Chondrocyte (in vitro differentiated cells): Measurements from ENCODE around the gene ZNF423. TPM values are rescaled to one million over a fixed set of nuclear protein-coding genes. Genes with fewer than 3 reads are reported as not detected.

ENCODE experiments used
- DNase-seq: peaks from one replicate; pipeline ENCODE4 v3.0.0; 2021; ENCODE audit warnings: mixed read lengths, low spot score
- H3K27ac Mint-ChIP-seq: one replicate; pipeline ENCODE4 v1.8.0; 2021; ENCODE audit warnings: mild to moderate bottlenecking, moderate library complexity, mixed read lengths; ENCODE audit not compliant: unreplicated experiment
- H3K27me3 Mint-ChIP-seq: 2 replicates; pipeline ENCODE4 v1.8.0; 2021; ENCODE audit warnings: low read depth, mixed read lengths
- H3K36me3 Mint-ChIP-seq: 2 replicates; pipeline ENCODE4 v1.8.0; 2021; ENCODE audit warnings: low read depth, mixed read lengths
- H3K4me1 Mint-ChIP-seq: 2 replicates; pipeline ENCODE4 v1.8.0; 2021; ENCODE audit warnings: low read depth, mild to moderate bottlenecking, mixed read lengths
- H3K4me3 Mint-ChIP-seq: one replicate; pipeline ENCODE4 v1.8.0; 2021; ENCODE audit warnings: mild to moderate bottlenecking, moderate library complexity, mixed read lengths; ENCODE audit not compliant: unreplicated experiment
- H3K9me3 Mint-ChIP-seq: 2 replicates; pipeline ENCODE4 v1.8.0; 2021; ENCODE audit warnings: low read depth, mixed read lengths
- total RNA-seq: library from RNA; stranded (reverse); gene quantifications from 3 replicates; pipeline ENCODE4 v1.2.1, GENCODE V29; 2021
- TF ChIP-seq, protein P1 (sequence below): fragments of 200-600 bp; sonication (generic); IDR thresholded peaks from 2 replicates; pipeline ENCODE4 v1.5.0; 2021; ENCODE audit warnings: antibody characterized with exemption, mild to moderate bottlenecking, moderate library complexity

ZNF423 gene
- total RNA-seq, 1 donor from 2014 or later: 4.7 TPM

DNA sequence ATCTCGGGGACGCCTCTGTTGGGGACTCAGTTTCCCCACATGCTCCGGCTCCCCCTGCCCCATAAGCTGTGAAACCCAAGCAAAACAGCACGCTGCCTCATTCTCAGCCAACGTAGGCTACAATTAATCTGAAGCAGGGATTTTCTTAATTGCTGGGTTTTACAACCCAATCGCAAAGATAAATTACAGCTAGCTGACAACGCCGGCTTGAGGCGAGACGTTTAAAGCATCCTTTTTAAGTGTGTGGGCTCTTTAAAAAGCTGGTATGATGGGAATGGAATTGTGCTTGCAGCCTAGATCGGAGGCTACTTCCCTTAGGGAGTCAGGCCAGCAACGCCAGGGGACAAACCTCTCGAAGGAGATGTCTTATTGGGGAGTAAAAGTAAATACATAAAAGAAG, 185.3 kb downstream of the ZNF423 start:
- Mint-ChIP-seq H3K4me1 (no peaks in the 10 kb centered on the region), H3K4me3 (no peak overlapping the region), H3K9me3 (no peaks in the 10 kb centered on the region), H3K27ac (no peak overlapping the region), H3K27me3 (no peaks in the 10 kb centered on the region), H3K36me3 (no peaks in the 10 kb centered on the region)
- DNase-seq: no peak
- TF ChIP-seq, protein P1, sequence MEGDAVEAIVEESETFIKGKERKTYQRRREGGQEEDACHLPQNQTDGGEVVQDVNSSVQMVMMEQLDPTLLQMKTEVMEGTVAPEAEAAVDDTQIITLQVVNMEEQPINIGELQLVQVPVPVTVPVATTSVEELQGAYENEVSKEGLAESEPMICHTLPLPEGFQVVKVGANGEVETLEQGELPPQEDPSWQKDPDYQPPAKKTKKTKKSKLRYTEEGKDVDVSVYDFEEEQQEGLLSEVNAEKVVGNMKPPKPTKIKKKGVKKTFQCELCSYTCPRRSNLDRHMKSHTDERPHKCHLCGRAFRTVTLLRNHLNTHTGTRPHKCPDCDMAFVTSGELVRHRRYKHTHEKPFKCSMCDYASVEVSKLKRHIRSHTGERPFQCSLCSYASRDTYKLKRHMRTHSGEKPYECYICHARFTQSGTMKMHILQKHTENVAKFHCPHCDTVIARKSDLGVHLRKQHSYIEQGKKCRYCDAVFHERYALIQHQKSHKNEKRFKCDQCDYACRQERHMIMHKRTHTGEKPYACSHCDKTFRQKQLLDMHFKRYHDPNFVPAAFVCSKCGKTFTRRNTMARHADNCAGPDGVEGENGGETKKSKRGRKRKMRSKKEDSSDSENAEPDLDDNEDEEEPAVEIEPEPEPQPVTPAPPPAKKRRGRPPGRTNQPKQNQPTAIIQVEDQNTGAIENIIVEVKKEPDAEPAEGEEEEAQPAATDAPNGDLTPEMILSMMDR: no peak

GRCh38 chr16:49665482-49666230, 190.3 kb downstream of the ZNF423 start:
- TF ChIP-seq, protein P1: no peak
- no peak overlapping the region for H3K4me3 Mint-ChIP-seq
- peaks cover 20% of the 10 kb centered on the region for H3K4me1 Mint-ChIP-seq
- H3K9me3 Mint-ChIP-seq: no peaks in the 10 kb centered on the region
- no peak overlapping the region for H3K27ac Mint-ChIP-seq
- no peak for DNase-seq
- no peaks in the 10 kb centered on the region for H3K27me3 Mint-ChIP-seq
- H3K36me3 Mint-ChIP-seq: no peaks in the 10 kb centered on the region

- no peaks in the 10 kb centered on the region for H3K9me3 Mint-ChIP-seq
- no peak for DNase-seq
- peak overlapping the region; percentile 27 for H3K27ac Mint-ChIP-seq
- no peaks in the 10 kb centered on the region for H3K36me3 Mint-ChIP-seq
- H3K4me3 Mint-ChIP-seq: no peak overlapping the region
- H3K4me1 Mint-ChIP-seq: peaks cover 20% of the 10 kb centered on the region
- H3K27me3 Mint-ChIP-seq: no peaks in the 10 kb centered on the region
- TF ChIP-seq, protein P1: no peak
These were observed 191.4 kb downstream of the ZNF423 start for GRCh38 chr16:49664221-49665215.

DNA sequence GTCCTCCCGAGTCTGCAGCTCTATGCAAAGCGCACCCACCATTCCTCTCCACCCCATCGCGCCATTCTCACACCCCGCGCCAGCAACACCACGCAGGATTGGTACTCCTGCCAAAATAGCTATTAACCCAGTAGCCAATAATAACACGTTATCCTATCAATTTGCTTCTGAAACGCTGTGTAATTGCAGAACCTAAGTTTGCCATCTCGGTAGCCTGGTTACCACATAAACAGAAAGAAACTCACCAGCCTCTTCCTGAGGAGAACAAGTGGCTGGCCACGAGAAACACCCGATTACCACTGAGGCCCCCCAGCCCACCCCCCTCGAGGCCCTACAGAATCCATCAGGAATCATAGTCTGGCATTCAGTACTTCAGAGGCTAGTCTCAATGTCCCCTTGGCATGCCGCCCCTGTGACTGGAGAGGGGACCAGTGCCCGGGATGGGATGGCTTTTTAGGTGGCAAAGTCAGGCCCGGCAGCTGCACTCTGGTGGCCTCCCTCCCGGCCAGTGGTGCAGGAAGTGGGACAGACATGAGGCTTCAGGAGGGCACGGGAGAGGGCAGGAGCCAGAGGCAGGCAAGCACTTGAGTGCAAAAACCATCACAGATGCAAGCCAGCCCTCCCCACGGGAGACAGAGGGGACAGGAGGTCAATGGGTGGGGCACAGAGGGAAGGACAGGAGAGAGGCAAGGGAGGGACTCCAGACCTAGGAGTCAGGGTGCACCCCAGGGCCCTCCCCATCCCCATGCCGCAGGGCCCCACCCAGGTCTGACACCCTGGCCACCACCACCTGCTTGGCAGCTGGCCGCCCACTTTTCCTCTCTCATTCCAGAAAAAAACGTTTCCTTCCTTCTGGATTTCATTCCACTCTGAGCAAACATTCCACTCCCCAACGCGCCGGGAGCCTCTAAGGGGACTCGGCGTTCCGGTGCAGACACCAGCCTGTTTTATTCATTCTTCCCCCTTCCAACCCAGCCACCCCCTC, 192.5 kb downstream of the ZNF423 start:
- TF ChIP-seq, protein P1: no peak
- H3K27ac Mint-ChIP-seq: peak overlapping the region; percentile 82
- H3K4me1 Mint-ChIP-seq: peaks cover 20% of the 10 kb centered on the region
- no peaks in the 10 kb centered on the region for H3K9me3 Mint-ChIP-seq
- H3K4me3 Mint-ChIP-seq: no peak overlapping the region
- no peaks in the 10 kb centered on the region for H3K36me3 Mint-ChIP-seq
- DNase-seq: no peak
- H3K27me3 Mint-ChIP-seq: no peaks in the 10 kb centered on the region
